ENCODE measurements around the gene SRL. TPM values are rescaled to one million over a fixed set of nuclear protein-coding genes. Genes with fewer than 3 reads are reported as not detected.

SRL gene
- total and polyA plus RNA-seq, 2 of the 4 experiments (the other 2 are of a cell fraction), result under 0.01 to 0.14 TPM

DNA sequence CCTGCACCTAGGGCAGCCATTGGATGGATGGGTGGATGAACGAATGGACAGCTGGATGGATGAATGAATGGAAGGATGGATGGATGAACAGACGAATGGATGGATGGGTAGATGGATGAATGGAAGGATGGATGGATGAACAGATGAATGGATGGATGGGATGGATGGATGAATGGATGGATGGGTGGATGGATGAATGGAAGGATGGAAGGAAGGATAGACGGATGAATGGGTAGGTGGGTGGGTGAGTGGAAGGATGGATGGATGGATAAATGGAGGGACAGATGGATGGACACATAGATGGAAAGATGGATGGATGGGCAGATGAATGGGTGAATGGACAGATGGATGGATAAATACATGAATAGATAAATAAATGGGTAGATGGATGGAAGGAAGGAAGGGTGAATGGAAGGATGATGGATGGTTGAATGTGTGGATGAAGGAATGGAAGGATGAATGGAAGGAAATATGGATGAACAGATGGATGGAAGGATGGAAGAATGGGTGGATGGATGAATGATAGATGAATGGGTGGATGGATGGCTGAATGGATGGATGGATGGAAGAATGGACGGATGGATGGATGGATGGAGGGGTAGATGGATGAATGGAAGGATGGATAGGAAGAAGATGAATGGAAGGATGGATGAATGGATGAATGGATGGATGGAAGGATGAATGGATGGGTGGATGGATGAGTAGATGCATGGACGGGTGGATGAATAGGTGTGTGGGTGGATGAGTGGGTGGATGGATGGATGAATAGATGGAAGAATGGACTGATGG lies 15.4 kb downstream of the SRL start:
- Histone ChIP-seq H4K20me1 (ENCODE audit: insufficient read depth, low read length) (no peaks in the 10 kb centered on the region), H2AK5ac (ENCODE audit: low read depth, low read length) (no peak overlapping the region), H3K9me1 (ENCODE audit: insufficient read depth, low read length) (no peaks in the 10 kb centered on the region), H2BK5ac (ENCODE audit: low read depth, low read length, poor library complexity, severe bottlenecking) (peak overlapping the region; percentile 66), H4K91ac (ENCODE audit: insufficient read depth, low read depth, low read length) (no peak overlapping the region), H3K4me2 (ENCODE audit: low read depth, low read length) (no peak overlapping the region), H3K36me3 (ENCODE audit: control insufficient read depth, insufficient read depth, low read length) (no peaks in the 10 kb centered on the region), H4K5ac (ENCODE audit: low read depth, low read length) (no peak overlapping the region), H3K9me3 (ENCODE audit: control insufficient read depth, insufficient read depth, low read length) (peaks cover 4% of the 10 kb centered on the region; the same call in 1 of the 2 replicates), H3K14ac (replicated peaks; ENCODE audit: low read depth, low read length) (no peak overlapping the region), H3K9ac (ENCODE audit: low read depth, low read length) (no peak overlapping the region), H3K79me1 (ENCODE audit: low read depth in 1 of 2, low read length in 2 of 2) (no peaks in the 10 kb centered on the region), H2AFZ (replicated peaks; ENCODE audit: low read length, poor library complexity) (no peak overlapping the region), H3K23ac (ENCODE audit: low read depth, low read length) (no peak overlapping the region), H3K4me1 (ENCODE audit: control insufficient read depth, insufficient read depth, low read length) (no peaks in the 10 kb centered on the region), H4K8ac (ENCODE audit: low read depth in 2 of 2, low read length in 2 of 2) (no peak overlapping the region), H2BK120ac (ENCODE audit: low read depth, low read length) (no peak overlapping the region), H2AK9ac (replicated peaks; ENCODE audit: low read depth, low read length, poor library complexity) (no peak overlapping the region), H3K27ac (ENCODE audit: insufficient read depth, low read length) (no peak overlapping the region), H2BK20ac (ENCODE audit: low read depth, low read length) (no peak overlapping the region), H3K4ac (ENCODE audit: low read depth, low read length) (no peak overlapping the region), H2BK15ac (ENCODE audit: low read depth, low read length) (no peak overlapping the region), H3K4me3 (ENCODE audit: insufficient read depth, low read depth, low read length) (no peak overlapping the region), H3K18ac (ENCODE audit: low read depth, low read length) (no peak overlapping the region), H3K56ac (ENCODE audit: extremely low read depth, insufficient read depth, low read length) (no peak overlapping the region), H3K27me3 (ENCODE audit: control insufficient read depth, insufficient read depth, low read length) (peaks cover 2% of the 10 kb centered on the region)
- intact Hi-C loops (cut with micrococcal nuclease) (no loop called here), in situ Hi-C loops (cut with MboI; ENCODE audit: low sequenced_read_pairs) (no loop called here), dilution Hi-C loops (cut with HindIII; ENCODE audit: low sequenced_read_pairs, unreplicated experiment) (no loop called here)
- 61 to 100% methylated on average over 2 to 5 of the region's 5 CpGs for WGBS, 2 experiments (ENCODE audit: extremely low coverage in 2 of 2, insufficient read length in 1 of 2)
- TF ChIP-seq, protein P1, sequence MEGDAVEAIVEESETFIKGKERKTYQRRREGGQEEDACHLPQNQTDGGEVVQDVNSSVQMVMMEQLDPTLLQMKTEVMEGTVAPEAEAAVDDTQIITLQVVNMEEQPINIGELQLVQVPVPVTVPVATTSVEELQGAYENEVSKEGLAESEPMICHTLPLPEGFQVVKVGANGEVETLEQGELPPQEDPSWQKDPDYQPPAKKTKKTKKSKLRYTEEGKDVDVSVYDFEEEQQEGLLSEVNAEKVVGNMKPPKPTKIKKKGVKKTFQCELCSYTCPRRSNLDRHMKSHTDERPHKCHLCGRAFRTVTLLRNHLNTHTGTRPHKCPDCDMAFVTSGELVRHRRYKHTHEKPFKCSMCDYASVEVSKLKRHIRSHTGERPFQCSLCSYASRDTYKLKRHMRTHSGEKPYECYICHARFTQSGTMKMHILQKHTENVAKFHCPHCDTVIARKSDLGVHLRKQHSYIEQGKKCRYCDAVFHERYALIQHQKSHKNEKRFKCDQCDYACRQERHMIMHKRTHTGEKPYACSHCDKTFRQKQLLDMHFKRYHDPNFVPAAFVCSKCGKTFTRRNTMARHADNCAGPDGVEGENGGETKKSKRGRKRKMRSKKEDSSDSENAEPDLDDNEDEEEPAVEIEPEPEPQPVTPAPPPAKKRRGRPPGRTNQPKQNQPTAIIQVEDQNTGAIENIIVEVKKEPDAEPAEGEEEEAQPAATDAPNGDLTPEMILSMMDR (conservative IDR thresholded peaks at IDR 0.05; ENCODE audit: low read depth, low read length), result no peak
- TF ChIP-seq FOS (IDR thresholded peaks at IDR 0.05; ENCODE audit: low read depth, low read length) (no peak), RCOR1 (IDR thresholded peaks at IDR 0.05; ENCODE audit: insufficient replicate concordance, low read length) (no peak), RAD21 (IDR thresholded peaks at IDR 0.05; ENCODE audit: low read length) (no peak), POLR2A (IDR thresholded peaks at IDR 0.05; ENCODE audit: low read depth, low read length) (no peak), CHD1 (IDR thresholded peaks at IDR 0.05; ENCODE audit: low read depth, low read length) (no peak), MXI1 (IDR thresholded peaks at IDR 0.05; ENCODE audit: borderline replicate concordance, low read depth, low read length) (no peak), BHLHE40 (IDR thresholded peaks at IDR 0.05; ENCODE audit: low read depth, low read length) (no peak), CEBPB (IDR thresholded peaks at IDR 0.05; ENCODE audit: low read depth, low read length) (no peak), RFX5 (IDR thresholded peaks at IDR 0.05; ENCODE audit: low read depth, low read length) (no peak), MAFK (IDR thresholded peaks at IDR 0.05; ENCODE audit: low read depth, low read length) (no peak), MAZ (IDR thresholded peaks at IDR 0.05; ENCODE audit: borderline replicate concordance, low read depth, low read length) (no peak), NFE2L2 (IDR thresholded peaks at IDR 0.05; ENCODE audit: low read depth, low read length) (no peak), SMC3 (IDR thresholded peaks at IDR 0.05; ENCODE audit: low read depth, low read length) (no peak)
- TF ChIP-seq, protein P2, sequence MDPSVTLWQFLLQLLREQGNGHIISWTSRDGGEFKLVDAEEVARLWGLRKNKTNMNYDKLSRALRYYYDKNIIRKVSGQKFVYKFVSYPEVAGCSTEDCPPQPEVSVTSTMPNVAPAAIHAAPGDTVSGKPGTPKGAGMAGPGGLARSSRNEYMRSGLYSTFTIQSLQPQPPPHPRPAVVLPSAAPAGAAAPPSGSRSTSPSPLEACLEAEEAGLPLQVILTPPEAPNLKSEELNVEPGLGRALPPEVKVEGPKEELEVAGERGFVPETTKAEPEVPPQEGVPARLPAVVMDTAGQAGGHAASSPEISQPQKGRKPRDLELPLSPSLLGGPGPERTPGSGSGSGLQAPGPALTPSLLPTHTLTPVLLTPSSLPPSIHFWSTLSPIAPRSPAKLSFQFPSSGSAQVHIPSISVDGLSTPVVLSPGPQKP (IDR thresholded peaks at IDR 0.05; ENCODE audit: borderline replicate concordance, low read depth, low read length), result no peak
- TF ChIP-seq, protein P3, sequence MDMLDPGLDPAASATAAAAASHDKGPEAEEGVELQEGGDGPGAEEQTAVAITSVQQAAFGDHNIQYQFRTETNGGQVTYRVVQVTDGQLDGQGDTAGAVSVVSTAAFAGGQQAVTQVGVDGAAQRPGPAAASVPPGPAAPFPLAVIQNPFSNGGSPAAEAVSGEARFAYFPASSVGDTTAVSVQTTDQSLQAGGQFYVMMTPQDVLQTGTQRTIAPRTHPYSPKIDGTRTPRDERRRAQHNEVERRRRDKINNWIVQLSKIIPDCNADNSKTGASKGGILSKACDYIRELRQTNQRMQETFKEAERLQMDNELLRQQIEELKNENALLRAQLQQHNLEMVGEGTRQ (IDR thresholded peaks at IDR 0.05; ENCODE audit: low read depth, low read length), result no peak
- ChIA-PET POLR2A (ENCODE audit: unreplicated experiment) (no interaction called here), CTCF (no interaction called here)
- no peak for DNase-seq
- ATAC-seq (ENCODE audit: low read depth), result no peak
- BruUV-seq (replicated peaks), result no TSS peak
